Activated T-cell treated with anti-CD3 and anti-CD28 coated beads, Interleukin-2, amount 50 U/mL, for 1 hour (primary cell): ENCODE results near the gene TRAPPC14.

ENCODE experiments used
- DNase-seq: peaks from one replicate; pipeline ENCODE4 v3.0.0-alpha.2; 2020

Gene TRAPPC14

DNA sequence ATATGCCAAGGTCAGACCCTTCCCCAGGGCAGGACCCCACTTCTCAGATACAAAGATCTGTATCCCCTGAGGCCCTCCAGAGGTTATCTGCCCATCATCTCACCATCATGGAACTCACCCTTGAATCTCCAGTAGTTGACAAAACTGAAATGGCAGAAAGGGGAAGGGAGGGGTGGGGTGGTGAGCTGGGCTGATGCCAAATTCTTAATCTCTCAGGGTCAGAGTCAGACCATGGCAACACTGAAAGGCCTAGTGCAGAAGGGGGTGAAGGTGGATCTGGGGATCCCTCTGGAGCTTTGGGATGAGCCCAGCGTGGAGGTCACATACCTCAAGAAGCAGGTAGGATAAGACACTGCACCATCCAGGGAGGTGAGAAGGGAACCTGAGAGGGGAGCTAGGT is 36.0 kb downstream of the TRAPPC14 start:
- DNase-seq = no peak

DNA sequence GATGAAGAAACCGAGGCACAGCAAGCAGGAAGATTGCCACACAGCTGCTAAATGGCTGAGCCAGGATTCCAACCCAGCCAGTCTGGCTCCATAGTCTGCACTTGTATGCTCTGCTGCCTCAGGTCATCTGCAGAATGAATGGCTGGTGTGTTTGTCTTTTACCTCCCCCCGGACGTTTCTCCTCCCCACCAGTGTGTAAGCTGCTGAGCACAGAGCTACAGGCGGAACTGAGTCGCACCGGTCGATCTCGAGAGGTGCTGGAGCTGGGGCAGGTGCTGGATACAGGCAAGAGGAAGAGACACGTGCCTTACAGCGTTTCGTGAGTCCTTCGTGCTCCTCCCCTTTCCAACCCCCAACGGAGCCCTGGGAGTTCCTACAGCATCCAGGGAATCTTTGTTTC is 36.5 kb downstream of the TRAPPC14 start:
- no peak for DNase-seq

DNA sequence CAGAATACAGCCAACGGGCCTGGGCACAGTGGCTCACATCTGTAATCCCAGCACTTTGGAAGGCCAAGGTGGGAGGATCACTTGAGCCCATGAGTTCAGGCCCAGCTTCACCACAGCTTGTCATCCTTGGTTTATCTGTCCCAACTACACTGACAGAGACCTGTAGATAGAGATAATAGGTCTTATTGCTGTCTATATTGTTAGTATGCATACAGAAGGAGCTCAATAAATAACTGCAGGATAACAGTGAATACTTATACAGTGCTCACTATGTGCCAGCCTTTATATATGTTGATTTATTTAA is 37.8 kb downstream of the TRAPPC14 start:
- no peak for DNase-seq

DNA sequence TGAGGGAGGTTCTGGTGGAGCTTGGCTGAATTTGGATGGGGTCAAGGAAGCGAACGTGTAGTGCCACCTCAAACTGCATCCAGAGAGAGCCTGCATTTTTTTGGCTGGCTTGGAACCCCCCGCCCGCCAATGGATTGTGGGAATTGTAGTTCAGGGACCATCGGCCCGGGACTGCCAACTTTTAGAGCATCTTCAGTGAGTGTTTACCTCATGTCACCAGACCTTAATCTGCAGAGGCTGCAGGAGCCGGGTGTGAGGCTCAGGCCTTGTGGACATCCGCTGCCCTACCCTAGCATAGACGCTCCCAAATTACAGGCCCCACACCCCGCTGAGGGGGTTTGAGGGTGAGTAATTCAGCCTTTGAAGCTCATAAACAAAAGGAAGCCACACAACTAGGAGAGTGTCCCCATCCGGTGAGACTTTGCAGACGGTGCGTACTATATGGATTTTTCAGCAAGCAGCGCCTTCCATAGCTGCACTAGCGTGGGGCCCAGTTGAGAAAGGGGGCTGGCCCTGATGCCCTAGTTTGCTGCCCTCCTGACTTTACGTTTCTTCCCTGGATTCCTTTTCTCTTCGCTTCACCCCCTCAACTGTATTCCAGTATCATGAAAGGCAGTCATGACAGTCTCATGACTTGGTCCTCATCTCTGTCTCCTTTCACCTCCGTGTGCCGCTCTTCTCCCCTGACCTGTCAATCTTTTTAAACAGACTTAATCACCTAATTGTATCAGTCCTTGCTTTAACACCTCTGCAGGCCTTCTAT is 38.4 kb downstream of the TRAPPC14 start:
- DNase-seq = peak; percentile 74

DNA sequence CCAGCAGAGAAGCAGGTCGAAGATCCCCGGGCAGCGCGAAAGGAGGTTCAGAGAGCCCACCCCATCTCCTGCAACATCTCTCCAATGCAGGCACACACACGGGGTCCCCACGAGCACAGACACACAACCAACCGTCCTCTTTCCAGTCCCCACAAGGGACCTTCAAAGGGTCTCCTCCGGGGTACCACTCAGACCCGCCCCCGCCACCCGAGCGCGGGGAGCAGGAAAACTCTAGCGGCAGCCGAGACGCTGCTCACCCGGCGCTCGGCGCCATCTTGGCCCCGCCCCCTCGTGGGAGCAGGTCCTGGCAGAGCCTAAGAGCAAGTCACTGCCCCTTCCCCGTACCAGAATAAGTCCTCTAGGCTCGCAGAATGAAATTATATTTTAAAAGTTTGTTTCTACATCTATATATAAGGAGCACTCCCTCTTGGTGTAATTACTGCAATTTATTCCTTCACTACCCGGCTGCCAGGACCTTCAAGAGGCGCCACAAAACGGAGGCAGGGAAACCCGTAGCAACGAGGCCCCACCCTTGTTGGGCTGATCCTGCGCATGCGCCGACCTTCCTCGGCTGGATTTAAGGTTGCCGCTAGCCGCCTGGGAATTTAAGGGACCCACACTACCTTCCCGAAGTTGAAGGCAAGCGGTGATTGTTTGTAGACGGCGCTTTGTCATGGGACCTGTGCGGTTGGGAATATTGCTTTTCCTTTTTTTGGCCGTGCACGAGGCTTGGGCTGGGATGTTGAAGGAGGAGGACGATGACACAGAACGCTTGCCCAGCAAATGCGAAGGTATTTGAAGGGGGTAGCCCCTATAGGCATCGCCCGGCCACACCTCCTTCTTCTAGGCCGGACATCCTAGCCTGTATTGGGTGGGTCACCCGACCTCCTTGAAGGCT is 39.2 kb downstream of the TRAPPC14 start, which contains the start of the genes CNPY4 and TAF6:
Gene CNPY4, plus strand, starts transcription at position 563 of the 898 bp plus-strand sequence. Its CDS starts 111 bp downstream, at position 674.
Gene TAF6, minus strand, starts transcription at position 287 of the 898 bp plus-strand sequence. CDS start 5,149 bp downstream, outside the sequence.
- DNase-seq = peak; percentile 94

DNA sequence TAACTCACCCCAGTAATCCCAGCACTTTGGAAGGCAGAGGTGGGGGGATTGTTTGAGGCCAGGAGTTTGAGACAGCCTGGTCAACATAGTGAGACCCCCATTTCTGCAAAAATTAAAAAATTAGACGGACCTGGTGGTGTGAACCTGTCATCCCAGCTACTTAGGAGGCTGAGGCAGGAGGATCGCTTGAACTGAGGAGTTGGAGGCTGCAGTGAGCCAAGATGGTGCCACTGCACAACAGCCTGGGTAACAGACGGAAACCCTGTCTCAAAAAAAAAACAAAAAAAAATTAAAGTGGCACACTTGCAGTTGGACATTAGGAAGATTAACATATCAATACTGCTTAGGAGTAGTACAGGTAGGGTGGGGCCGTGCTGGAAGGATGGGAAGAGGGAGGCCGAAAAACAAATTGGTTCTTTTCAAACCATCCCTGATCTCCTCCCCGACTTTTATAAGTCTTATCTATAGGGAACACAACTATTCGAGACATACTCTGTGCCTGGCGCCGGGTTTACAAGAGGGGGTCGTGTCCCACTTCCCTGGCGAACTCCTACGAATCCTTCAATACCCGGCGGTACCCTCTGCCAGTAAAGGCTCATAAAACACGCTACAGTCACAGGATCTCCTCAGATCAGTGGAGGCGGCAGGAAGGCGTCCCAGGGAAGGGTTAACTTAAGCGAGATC is 40.0 kb downstream of the TRAPPC14 start:
- no peak for DNase-seq

DNA sequence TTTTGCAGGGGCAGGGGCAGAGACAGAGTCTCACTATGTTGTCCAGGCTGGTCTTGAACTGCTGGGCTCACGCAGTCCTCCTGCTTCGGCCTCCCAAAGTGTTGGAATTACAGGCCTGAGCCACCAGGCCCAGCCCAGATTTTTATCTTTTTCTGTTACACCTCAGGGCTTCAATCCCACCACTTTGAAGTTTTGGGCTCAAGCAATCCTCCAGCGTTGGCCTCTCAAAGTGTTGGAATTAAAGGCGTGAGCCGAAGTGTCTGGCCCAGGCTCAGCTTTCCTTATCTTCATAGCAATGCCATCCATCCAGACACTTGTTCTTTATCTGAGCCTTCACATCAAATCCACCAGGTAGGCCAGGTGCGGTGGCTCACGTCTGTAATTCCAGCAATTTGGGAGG is 43.5 kb downstream of the TRAPPC14 start:
- DNase-seq = no peak

DNA sequence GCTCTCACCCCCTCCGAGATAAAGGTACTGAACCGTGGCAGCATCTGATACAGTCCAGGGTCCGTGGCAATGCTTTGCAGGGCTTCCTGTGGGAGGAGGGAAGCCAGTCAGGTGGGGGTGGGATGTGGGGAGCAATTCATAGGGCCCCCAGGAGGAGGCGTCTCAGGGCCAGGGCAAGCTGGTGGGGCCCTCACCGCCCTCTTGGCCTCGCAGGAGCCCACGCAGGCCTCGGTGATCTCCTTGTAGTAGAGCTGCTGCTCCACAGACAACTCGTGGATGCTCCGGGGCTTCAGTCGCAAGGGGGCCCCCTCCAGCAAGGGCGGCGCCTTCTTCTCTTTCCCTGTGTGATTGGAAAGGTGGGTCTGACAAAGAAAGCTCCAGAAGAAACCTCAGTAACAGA is 46.6 kb downstream of the TRAPPC14 start:
- DNase-seq = no peak

DNA sequence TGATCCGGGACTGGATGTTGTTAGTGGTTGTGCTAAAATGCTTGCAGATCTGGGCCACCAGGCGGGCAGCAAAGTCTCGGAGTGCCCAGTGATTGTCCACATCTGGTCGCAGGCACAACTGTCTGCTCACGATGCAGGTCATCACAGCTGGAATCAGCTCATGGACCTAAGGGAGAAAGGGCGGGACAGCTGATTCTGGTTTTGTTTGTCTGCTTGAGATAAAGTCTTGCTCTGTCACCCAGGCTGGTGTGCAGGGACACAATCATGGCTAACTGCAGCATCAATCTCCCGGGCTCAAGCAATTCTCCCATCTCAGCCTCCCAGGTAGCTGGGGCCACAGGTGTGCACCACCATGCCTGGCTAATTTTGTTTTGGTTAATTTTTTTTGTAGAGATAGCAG is 47.4 kb downstream of the TRAPPC14 start:
- DNase-seq = no peak

DNA sequence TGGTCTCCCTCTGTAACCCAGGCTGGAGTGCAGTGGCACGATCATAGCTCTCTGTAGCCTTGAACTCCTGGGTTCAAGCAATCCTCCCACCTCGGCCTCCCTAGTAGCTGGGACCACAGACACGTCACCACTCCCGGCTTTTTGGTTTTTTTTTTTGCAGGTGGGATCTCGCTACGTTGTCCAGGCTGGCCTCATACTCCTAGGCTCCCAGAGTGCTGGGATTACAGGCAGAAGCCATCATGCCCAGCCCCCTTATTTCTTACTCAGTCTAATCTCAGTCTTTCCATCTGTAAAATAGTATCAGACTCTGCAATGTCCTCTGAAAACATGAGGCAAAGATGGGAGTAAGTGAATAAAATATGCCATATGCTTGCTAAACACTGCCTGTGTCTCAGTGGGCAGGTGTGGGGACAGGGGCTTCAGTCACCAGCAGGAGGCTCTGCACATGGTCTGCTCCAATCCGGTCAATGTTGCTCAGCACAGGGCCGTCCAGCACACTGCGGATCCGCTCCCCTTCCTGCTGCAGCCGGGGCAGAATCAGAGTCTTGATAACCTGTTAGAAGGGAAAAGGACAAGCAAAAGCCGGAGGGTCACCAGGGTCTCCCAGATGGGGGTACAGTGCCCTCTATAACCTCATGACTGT is 48.9 kb downstream of the TRAPPC14 start:
- DNase-seq = no peak

DNA sequence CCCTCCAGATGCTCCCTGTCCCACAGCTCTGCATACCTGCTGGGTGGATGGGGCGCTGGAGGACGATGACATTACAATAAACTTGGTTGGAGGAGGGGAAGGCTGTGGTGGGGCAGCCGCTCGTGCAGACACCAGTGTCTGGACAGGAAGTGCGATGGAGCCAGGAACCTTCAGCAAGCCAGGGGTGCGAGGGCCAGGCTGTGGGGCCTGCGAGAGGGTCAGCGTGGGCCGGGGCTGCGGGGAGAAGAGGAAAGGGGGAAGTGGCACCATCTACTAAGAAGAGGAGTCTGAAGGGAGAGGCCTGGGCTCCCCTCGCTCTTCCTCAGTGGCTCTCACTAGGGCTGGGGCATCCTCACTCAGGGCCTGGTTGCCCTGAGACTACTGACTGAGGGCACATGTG is 50.6 kb downstream of the TRAPPC14 start:
- no peak for DNase-seq

DNA sequence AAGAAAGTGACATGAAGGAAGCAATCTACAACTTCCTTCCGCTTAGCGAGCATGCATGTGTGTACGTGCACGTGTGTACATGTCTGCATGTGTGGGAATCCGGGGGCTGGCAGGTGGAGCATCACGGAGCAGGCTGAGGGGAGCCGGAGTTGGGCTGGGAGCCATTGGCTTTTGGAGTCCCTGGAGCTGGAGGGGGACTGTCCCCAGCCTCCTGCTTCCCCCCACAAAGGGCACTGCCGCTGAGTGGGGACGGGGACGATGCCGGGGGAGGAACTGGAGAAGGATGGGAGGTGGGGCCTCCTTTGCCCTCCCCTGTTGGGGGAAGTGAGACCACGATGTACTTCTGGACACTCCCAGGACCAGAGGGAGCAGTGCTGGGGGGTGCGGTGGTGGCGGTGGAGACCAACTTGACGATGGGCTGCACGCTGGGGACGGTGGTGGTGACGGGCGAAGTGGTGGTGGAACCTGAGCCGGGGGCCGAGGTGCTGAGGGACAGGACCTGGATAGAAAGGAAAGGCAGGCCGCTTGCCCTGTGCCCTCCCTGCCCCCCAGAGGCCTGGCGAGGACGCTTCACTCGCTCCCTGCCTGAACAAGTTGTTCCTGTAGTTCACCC is 51.3 kb downstream of the TRAPPC14 start:
- no peak for DNase-seq

DNA sequence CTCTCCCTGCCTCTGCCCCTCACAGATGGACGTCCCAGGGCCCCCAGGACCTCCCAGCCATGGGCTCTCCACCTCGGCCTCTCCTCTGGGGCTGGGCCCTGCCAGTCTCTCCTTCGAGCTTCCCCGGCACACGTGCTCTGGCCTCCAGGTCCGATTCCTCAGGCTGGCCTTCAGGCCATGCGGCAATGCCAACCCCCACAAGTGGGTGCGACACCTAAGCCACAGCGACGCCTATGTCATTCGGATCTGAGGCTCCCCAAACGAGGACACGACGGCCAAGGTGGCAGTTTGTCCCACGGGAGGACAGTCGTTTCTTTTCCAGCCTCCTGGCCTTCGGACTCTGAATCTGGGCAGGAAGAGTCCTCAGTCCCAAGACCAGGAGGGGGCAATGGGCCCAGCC is 51.9 kb downstream of the TRAPPC14 start:
- no peak for DNase-seq

DNA sequence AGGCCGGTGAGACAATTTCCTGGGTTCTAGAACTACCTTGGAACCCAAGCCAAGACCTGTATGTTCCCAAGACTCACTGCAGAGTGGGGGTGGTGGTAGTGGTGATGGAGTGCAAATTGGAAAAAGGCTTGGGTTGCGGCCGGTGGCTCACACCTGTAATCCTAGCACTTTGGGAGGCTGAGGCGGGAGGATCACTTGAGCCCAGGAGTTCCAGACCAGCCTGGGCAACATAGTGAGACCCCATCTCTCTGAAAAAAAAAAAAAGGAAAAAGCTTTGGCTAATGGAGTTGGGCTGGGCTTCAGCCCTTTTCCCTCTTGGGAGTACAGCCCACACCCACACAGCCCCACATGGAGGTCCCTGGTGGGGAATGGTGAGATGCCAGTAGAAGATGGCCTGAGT is 53.0 kb downstream of the TRAPPC14 start:
- DNase-seq = no peak
